HepG2 (cell line): ENCODE data around the gene HTN1.

ENCODE experiments used
- ATF7 ChIP-seq, 2 experiments: fragments of 450-650 bp in 1 of 2; sonication (generic) in 1 of 2; formaldehyde crosslinking in 1 of 2; IDR thresholded peaks; 2 replicates each; pipeline versions ENCODE4 v1.4.0 to v1.6.1; 2016 to 2020; ENCODE audit warnings: antibody characterized with exemption in 1 of 2, mild to moderate bottlenecking in 1 of 2, missing genetic modification reagents in 1 of 2
- CBX2 ChIP-seq, 2 experiments: fragments of 200-600 bp in 1 of 2; sonication (generic); formaldehyde crosslinking in 1 of 2; IDR thresholded peaks; 2 replicates each; pipeline versions ENCODE4 v1.7.0 to v1.8.1; 2018 to 2022; ENCODE audit warnings: low read depth in 2 of 2, low read length in 1 of 2, mild to moderate bottlenecking in 1 of 2, missing genetic modification reagents in 1 of 2
- CTCF ChIP-seq: sonication (generic); formaldehyde crosslinking; IDR thresholded peaks from 2 replicates; pipeline ENCODE4 v1.5.0; 2020; ENCODE audit warnings: mild to moderate bottlenecking, missing genetic modification reagents, moderate library complexity
- ZEB1 ChIP-seq: IDR thresholded peaks from 2 replicates; pipeline ENCODE4 v1.6.1; 2012; ENCODE audit warnings: mild to moderate bottlenecking, low read depth, inconsistent platforms; ENCODE audit not compliant: insufficient replicate concordance
- ZNF234 ChIP-seq: sonication (generic); formaldehyde crosslinking; conservative IDR thresholded peaks from 2 replicates; pipeline ENCODE4 v1.5.1; 2020; ENCODE audit warnings: mild to moderate bottlenecking, missing genetic modification reagents

DNA sequence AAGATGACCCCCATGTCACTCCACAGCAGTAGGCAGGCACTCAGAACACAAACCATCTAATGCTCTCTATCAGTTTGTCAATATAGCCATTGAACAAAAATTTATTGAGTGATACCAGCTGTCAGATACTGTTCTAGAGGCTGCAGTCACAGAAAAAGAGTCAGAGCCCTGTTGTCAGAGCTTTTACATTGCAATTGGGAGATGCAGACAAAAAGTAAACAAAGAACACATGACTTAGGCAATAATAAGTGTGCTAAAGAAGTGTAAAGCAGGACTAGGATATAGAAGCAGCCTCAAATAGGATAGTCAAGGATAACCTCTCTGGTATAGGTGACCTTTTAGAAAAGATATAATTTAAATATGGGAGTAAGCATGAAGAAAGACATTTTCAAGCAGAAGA, 8.9 kb downstream of the HTN1 start:
- TF ChIP-seq CTCF (CRISPR knock-in tag) (no peak), ZEB1 (no peak), ZNF234 (CRISPR knock-in tag) (no peak), CBX2 (IDR thresholded peaks at IDR 0.05; ENCODE audit: low read depth, low read length) (no peak), CBX2 (CRISPR knock-in tag; IDR thresholded peaks at IDR 0.05; ENCODE audit: low read depth) (no peak), ATF7 (IDR thresholded peaks at IDR 0.05) (no peak), ATF7 (CRISPR knock-in tag; IDR thresholded peaks at IDR 0.05) (no peak)
